Thyroid gland (tissue), 4 donors: Measurements from ENCODE around the gene PSD2.

Source experiments
- POLR2A ChIP-seq, 2 donors: fragments of 450-650 bp; IDR thresholded peaks; one replicate each; pipeline ENCODE4 v1.6.1; 2017; ENCODE audit warnings: antibody characterized with exemption in 2 of 2, mild to moderate bottlenecking in 2 of 2, moderate library complexity in 1 of 2
- TF ChIP-seq, protein P1 (sequence below), 6 experiments: fragments of 200-600 bp in 3 of 6; fragments of 450-650 bp in 3 of 6; sonication (generic) in 3 of 6; IDR thresholded peaks; one replicate each; pipeline ENCODE4 v1.5.1; 2016 to 2019; ENCODE audit warnings: antibody characterized with exemption in 6 of 6, mild to moderate bottlenecking in 2 of 6, inconsistent platforms in 1 of 6, moderate library complexity in 1 of 6

DNA sequence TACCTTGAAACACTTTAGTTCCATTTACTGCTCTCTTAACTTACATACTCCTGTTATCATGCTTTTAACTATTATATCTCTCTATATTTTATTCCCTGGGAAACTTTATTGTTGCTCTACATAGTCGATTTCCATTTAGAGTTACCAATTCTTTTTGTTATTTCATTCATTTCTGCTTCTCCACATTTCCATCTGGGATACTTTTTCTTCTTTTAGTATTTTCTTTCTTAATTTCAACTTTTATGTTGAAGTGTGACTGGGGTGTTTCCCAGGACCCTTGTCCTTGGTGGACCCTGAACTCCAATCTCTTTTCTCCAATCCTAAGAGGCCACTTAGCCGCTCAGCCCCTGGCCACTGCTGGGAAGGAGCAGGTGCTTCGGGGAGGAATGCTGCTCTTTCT lies 36.0 kb downstream of the PSD2 start:
- TF ChIP-seq, protein P1, sequence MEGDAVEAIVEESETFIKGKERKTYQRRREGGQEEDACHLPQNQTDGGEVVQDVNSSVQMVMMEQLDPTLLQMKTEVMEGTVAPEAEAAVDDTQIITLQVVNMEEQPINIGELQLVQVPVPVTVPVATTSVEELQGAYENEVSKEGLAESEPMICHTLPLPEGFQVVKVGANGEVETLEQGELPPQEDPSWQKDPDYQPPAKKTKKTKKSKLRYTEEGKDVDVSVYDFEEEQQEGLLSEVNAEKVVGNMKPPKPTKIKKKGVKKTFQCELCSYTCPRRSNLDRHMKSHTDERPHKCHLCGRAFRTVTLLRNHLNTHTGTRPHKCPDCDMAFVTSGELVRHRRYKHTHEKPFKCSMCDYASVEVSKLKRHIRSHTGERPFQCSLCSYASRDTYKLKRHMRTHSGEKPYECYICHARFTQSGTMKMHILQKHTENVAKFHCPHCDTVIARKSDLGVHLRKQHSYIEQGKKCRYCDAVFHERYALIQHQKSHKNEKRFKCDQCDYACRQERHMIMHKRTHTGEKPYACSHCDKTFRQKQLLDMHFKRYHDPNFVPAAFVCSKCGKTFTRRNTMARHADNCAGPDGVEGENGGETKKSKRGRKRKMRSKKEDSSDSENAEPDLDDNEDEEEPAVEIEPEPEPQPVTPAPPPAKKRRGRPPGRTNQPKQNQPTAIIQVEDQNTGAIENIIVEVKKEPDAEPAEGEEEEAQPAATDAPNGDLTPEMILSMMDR (IDR thresholded peaks at IDR 0.05): no peak
- TF ChIP-seq POLR2A (IDR thresholded peaks at IDR 0.05): no peak
